ENCODE results near the gene WTIP.
"Not testable (repeated sequence)": the region's sequence is repeated elsewhere in the genome, so short reads cannot be mapped to it uniquely, and the experiment has no call there.

The WTIP gene

GRCh38 chr19:34504809-34505291, 23.3 kb downstream of the WTIP start:
- Histone ChIP-seq H3K9me3 (replicated peaks in 1 of 11) (peaks cover 0 to 4% (median 1%) of the 10 kb centered on the region in 11 experiments; a peak in 14 of 22 replicates), H3K9ac (no peak overlapping the region), H3K4me3 (no peak overlapping the region), H3K4me2 (no peak overlapping the region), H3K27me3 (peaks cover 0 to 7% (median 0%) of the 10 kb centered on the region in 11 experiments; a peak in 5 of 22 replicates), H3K4me1 (peaks cover 0 to 13% (median 4%) of the 10 kb centered on the region in 10 experiments; a peak in 8 of 20 replicates), H3K36me3 (no peaks in the 10 kb centered on the region), H4K20me1 (no peaks in the 10 kb centered on the region; a peak in 2 of 22 replicates), H3K27ac (no peak overlapping the region)
- no peak for TF ChIP-seq Cebpa-rat (IDR thresholded peaks at IDR 0.05)

- Histone ChIP-seq H3K27ac (no peak overlapping the region), H3K27me3 (peaks cover 0 to 7% (median 0%) of the 10 kb centered on the region in 11 experiments; a peak in 5 of 22 replicates), H3K4me2 (no peak overlapping the region), H3K4me3 (no peak overlapping the region), H3K4me1 (peaks cover 0 to 13% (median 4%) of the 10 kb centered on the region in 10 experiments; a peak in 8 of 20 replicates), H3K9ac (no peak overlapping the region), H4K20me1 (no peaks in the 10 kb centered on the region; a peak in 2 of 22 replicates), H3K36me3 (no peaks in the 10 kb centered on the region), H3K9me3 (replicated peaks in 1 of 11) (peaks cover 4 to 10% (median 7%) of the 10 kb centered on the region in 11 experiments; a peak in 20 of 22 replicates)
- TF ChIP-seq Cebpa-rat (IDR thresholded peaks at IDR 0.05) = no peak
Observed at GRCh38 chr19:34505321-34506025, 23.9 kb downstream of the WTIP start.

- no peaks in the 10 kb centered on the region; a peak in 1 of 22 replicates for H4K20me1 ChIP-seq
- H3K4me3 ChIP-seq = no peak overlapping the region
- H3K4me1 ChIP-seq = peaks cover 0 to 8% (median 4%) of the 10 kb centered on the region in 10 experiments; a peak in 7 of 20 replicates
- H3K36me3 ChIP-seq = no peaks in the 10 kb centered on the region
- H3K27me3 ChIP-seq = peaks cover 0 to 4% (median 0%) of the 10 kb centered on the region in 11 experiments; a peak in 2 of 22 replicates
- H3K27ac ChIP-seq = no peak overlapping the region
- H3K9me3 ChIP-seq (replicated peaks in 1 of 11) = peaks cover 9 to 15% (median 13%) of the 10 kb centered on the region in 11 experiments; a peak in 21 of 22 replicates
- no peak overlapping the region for H3K9ac ChIP-seq
- no peak overlapping the region for H3K4me2 ChIP-seq
- no peak for TF ChIP-seq Cebpa-rat (IDR thresholded peaks at IDR 0.05)
Observed at GRCh38 chr19:34506026-34506370, 24.4 kb downstream of the WTIP start.

- Histone ChIP-seq H3K4me1 (peaks cover 0 to 4% (median 0%) of the 10 kb centered on the region in 10 experiments; a peak in 1 of 20 replicates), H3K36me3 (no peaks in the 10 kb centered on the region), H3K4me2 (no peak overlapping the region), H3K27ac (no peak overlapping the region), H3K9me3 (replicated peaks in 1 of 11) (peaks cover 14 to 24% (median 20%) of the 10 kb centered on the region in 11 experiments; a peak in 21 of 22 replicates), H3K4me3 (no peak overlapping the region), H4K20me1 (no peaks in the 10 kb centered on the region; a peak in 1 of 22 replicates), H3K9ac (no peak overlapping the region), H3K27me3 (no peaks in the 10 kb centered on the region)
- no peak for TF ChIP-seq Cebpa-rat (IDR thresholded peaks at IDR 0.05)
Observed at GRCh38 chr19:34507414-34508067, 26.0 kb downstream of the WTIP start.

GRCh38 chr19:34508540-34508939, 27.0 kb downstream of the WTIP start:
- H3K9me3 ChIP-seq (replicated peaks in 1 of 11) = peaks cover 14 to 24% (median 20%) of the 10 kb centered on the region in 11 experiments; a peak in 21 of 22 replicates
- no peaks in the 10 kb centered on the region for H4K20me1 ChIP-seq
- no peak overlapping the region for H3K9ac ChIP-seq
- H3K27me3 ChIP-seq = no peaks in the 10 kb centered on the region
- H3K27ac ChIP-seq = no peak overlapping the region
- TF ChIP-seq Cebpa-rat (IDR thresholded peaks at IDR 0.05) = no peak
- H3K4me3 ChIP-seq = no peak overlapping the region
- no peaks in the 10 kb centered on the region for H3K36me3 ChIP-seq
- H3K4me2 ChIP-seq = no peak overlapping the region
- H3K4me1 ChIP-seq = no peaks in the 10 kb centered on the region

GRCh38 chr19:34510904-34511303, 29.3 kb downstream of the WTIP start:
- H3K4me3 ChIP-seq, H3K27me3 ChIP-seq, H4K20me1 ChIP-seq, H3K27ac ChIP-seq, H3K36me3 ChIP-seq, H3K4me2 ChIP-seq, H3K9ac ChIP-seq, H3K4me1 ChIP-seq: not testable (repeated sequence)
- H3K9me3 ChIP-seq (replicated peaks in 1 of 11) = peaks cover 14 to 24% (median 20%) of the 10 kb centered on the region in 11 experiments; a peak in 21 of 22 replicates

- Histone ChIP-seq H3K9me3 (replicated peaks in 1 of 11) (peaks cover 14 to 24% (median 20%) of the 10 kb centered on the region in 11 experiments; a peak in 21 of 22 replicates), H3K4me2 (no peak overlapping the region), H3K27ac (no peak overlapping the region), H3K4me1 (no peaks in the 10 kb centered on the region), H3K27me3 (no peaks in the 10 kb centered on the region), H3K4me3 (no peak overlapping the region), H3K9ac (no peak overlapping the region), H3K36me3 (no peaks in the 10 kb centered on the region), H4K20me1 (no peaks in the 10 kb centered on the region)
- TF ChIP-seq Cebpa-rat (IDR thresholded peaks at IDR 0.05) = no peak
Observed at GRCh38 chr19:34512254-34512822, 30.8 kb downstream of the WTIP start.

GRCh38 chr19:34513767-34514166, 32.2 kb downstream of the WTIP start:
- TF ChIP-seq Cebpa-rat (IDR thresholded peaks at IDR 0.05) = no peak
- no peak overlapping the region for H3K27ac ChIP-seq
- H3K4me1 ChIP-seq = no peaks in the 10 kb centered on the region
- no peaks in the 10 kb centered on the region for H3K27me3 ChIP-seq
- H3K4me2 ChIP-seq = no peak overlapping the region
- no peaks in the 10 kb centered on the region for H4K20me1 ChIP-seq
- peaks cover 14 to 24% (median 20%) of the 10 kb centered on the region in 11 experiments; a peak in 21 of 22 replicates for H3K9me3 ChIP-seq (replicated peaks in 1 of 11)
- H3K4me3 ChIP-seq = no peak overlapping the region
- H3K9ac ChIP-seq = no peak overlapping the region
- no peaks in the 10 kb centered on the region for H3K36me3 ChIP-seq

- Histone ChIP-seq H3K9me3 (replicated peaks in 1 of 11) (no peaks in the 10 kb centered on the region; a peak in 1 of 22 replicates), H3K4me2 (no peak overlapping the region), H3K27ac (no peak overlapping the region), H3K27me3 (no peaks in the 10 kb centered on the region), H3K4me1 (no peaks in the 10 kb centered on the region), H3K4me3 (no peak overlapping the region), H3K9ac (no peak overlapping the region), H3K36me3 (no peaks in the 10 kb centered on the region), H4K20me1 (no peaks in the 10 kb centered on the region)
- no peak for TF ChIP-seq Cebpa-rat (IDR thresholded peaks at IDR 0.05)
Observed at GRCh38 chr19:34519602-34520001, 38.0 kb downstream of the WTIP start.
